PC-3 (cell line): Measurements from ENCODE around the gene PLVAP. TPM values are rescaled to one million over a fixed set of nuclear protein-coding genes. Genes with fewer than 3 reads are reported as not detected.

ENCODE experiments used
- ATAC-seq: fragments of 200-7000 bp; cut with Tn5 transposase; 2 replicates; pipeline ENCODE4 v1.9.1; 2020; ENCODE audit warnings: mild to moderate bottlenecking, moderate library complexity
- BruUV-seq: library from RNA; stranded (reverse); fragments of 400-500 nt; replicated peaks from 2 replicates; lab custom pipeline; 2021; lab: Mats Ljungman, UMichigan
- CTCF ChIA-PET: fragments of 300-600 bp; sonication (Branson Sonifier 250); formaldehyde crosslinking; loops from one replicate; lab custom pipeline; 2022; ENCODE audit warnings: antibody characterized with exemption; lab: Charles Lee
- POLR2A ChIA-PET: fragments of 300-600 bp; sonication (Branson Sonifier 250); formaldehyde crosslinking; loops from one replicate; lab custom pipeline; 2022; ENCODE audit warnings: antibody characterized with exemption; ENCODE audit not compliant: unreplicated experiment; lab: Charles Lee
- DNase-seq: peaks from one replicate; pipeline ENCODE4 v3.0.0-alpha.2; 2015
- H2AFZ ChIP-seq: fragments of 300-600 bp; sonication (generic); 2 replicates; pipeline ENCODE4 v1.6.0; 2016; ENCODE audit warnings: antibody characterized with exemption, low read length
- H3F3A ChIP-seq: fragments of 300-600 bp; sonication (generic); one replicate; pipeline ENCODE4 v1.6.0; 2017; ENCODE audit warnings: antibody characterized with exemption, low read length, control low read depth, mild to moderate bottlenecking; ENCODE audit not compliant: unreplicated experiment
- H3K27ac ChIP-seq: fragments of 300-600 bp; sonication (generic); 2 replicates; pipeline ENCODE4 v1.5.1; 2016; ENCODE audit warnings: mild to moderate bottlenecking, low read length
- H3K27me3 ChIP-seq: fragments of 300-600 bp; sonication (generic); 2 replicates; pipeline ENCODE4 v1.6.1; 2016; ENCODE audit warnings: low read length, mixed read lengths
- H3K36me3 ChIP-seq: fragments of 300-600 bp; sonication (generic); 2 replicates; pipeline ENCODE4 v1.6.1; 2016; ENCODE audit warnings: low read depth, mixed run types, low read length, mixed read lengths
- H3K4me1 ChIP-seq: fragments of 300-600 bp; sonication (generic); 2 replicates; pipeline ENCODE4 v1.5.1; 2016; ENCODE audit warnings: low read length; ENCODE audit not compliant: insufficient read depth
- H3K4me2 ChIP-seq: fragments of 300-600 bp; sonication (generic); 2 replicates; pipeline ENCODE4 v1.6.0; 2016; ENCODE audit warnings: low read length
- H3K4me3 ChIP-seq: fragments of 300-600 bp; sonication (generic); 2 replicates; pipeline ENCODE4 v1.5.1; 2016; ENCODE audit warnings: mild to moderate bottlenecking, low read length, mixed read lengths
- H3K79me2 ChIP-seq: fragments of 300-600 bp; sonication (generic); 2 replicates; pipeline ENCODE4 v1.6.1; 2017; ENCODE audit warnings: low read length, mixed read lengths
- H3K9ac ChIP-seq: fragments of 300-600 bp; sonication (generic); 2 replicates; pipeline ENCODE4 v1.6.0; 2016; ENCODE audit warnings: mild to moderate bottlenecking, low read length
- H3K9me2 ChIP-seq: fragments of 300-600 bp; sonication (generic); replicated peaks from 2 replicates; pipeline ENCODE4 v1.6.1; 2016; ENCODE audit warnings: mixed run types, low read length, mixed read lengths
- H3K9me3 ChIP-seq: fragments of 300-600 bp; sonication (generic); 2 replicates; pipeline ENCODE4 v1.6.1; 2016; ENCODE audit warnings: low read length, mixed read lengths
- H4K20me1 ChIP-seq: fragments of 300-600 bp; sonication (generic); 2 replicates; pipeline ENCODE4 v1.6.1; 2016; ENCODE audit warnings: low read length, mixed read lengths
- EZH2 ChIP-seq: fragments of 300-600 bp; sonication (generic); IDR thresholded peaks from one replicate; pipeline ENCODE4 v1.6.1; 2017; ENCODE audit warnings: antibody characterized with exemption, mild to moderate bottlenecking, low read length; ENCODE audit not compliant: unreplicated experiment
- EZH2phosphoT487 ChIP-seq: fragments of 300-600 bp; sonication (generic); IDR thresholded peaks from 2 replicates; pipeline ENCODE4 v1.6.1; 2018; ENCODE audit warnings: mild to moderate bottlenecking, antibody characterized with exemption, low read length, borderline replicate concordance
- intact Hi-C: fragments of 100-400 bp; cut with micrococcal nuclease; formaldehyde crosslinking; loops from 2 replicates; pipeline ENCODE4 v1.9.0; 2023
- total RNA-seq: library from RNA; depleted of rRNA; stranded (reverse); fragments of >200 nt; gene quantifications from 2 replicates; pipeline ENCODE4 v1.2.3, GENCODE V29; 2014; rRNA removed
- TF ChIP-seq, protein P1 (sequence below): fragments of 300-600 bp; sonication (generic); conservative IDR thresholded peaks from 2 replicates; pipeline ENCODE4 v1.5.1; 2017; ENCODE audit warnings: antibody characterized with exemption, low read depth, mild to moderate bottlenecking, low read length

PLVAP gene
- total RNA-seq, 1 experiment from 2014 or later = not detected

DNA sequence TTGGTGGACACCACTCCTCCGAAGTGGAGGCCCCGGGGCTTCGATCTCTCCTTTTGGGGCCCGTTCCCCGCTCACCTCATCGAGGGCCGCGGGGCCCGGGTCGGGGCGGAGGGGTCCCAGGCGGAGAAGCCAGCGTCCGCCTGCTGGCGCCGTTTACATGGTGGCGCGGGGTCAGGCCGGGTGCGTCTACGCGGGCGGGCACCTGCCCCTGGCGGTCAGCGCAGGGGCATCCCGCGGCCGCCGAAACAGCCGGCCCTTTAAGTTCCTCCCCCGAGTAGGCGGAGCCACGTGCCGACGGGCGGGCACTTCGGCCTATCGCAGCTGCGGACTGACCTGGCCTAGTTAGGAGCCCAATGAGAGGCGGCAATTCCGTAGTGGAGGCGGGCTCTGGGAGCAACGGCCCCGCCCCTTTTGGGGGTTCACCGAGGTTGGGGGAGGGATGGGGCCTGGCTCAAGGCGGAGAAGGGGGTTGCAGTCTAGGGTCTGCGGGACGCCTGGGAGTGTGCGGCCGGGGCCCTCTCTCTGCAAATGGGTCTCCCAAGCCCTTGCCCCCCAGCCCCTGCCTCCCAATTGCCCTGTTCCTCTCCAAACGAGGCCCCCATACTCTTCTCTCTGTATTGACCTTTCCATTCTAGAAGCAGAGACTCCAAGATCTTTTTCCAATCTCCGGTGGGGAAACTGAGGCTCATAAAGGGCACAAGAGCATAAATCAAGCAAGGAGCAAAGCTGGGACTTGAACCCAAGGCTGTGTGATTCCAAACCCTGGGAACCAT, 73.8 kb downstream of the PLVAP start, which contains the start of gene ABHD8:
ABHD8 (minus strand) TSS at position 259 of the 773 bp plus-strand sequence. CDS start 1,809 bp downstream, outside the sequence.
- Histone ChIP-seq H3K9me2 (no peaks in the 10 kb centered on the region), H3K36me3 (no peaks in the 10 kb centered on the region), H3K4me1 (peaks cover 22% of the 10 kb centered on the region), H2AFZ (peak within 1 kb of the TSS; percentile 87), H3K4me3 (peak within 1 kb of the TSS; percentile 80), H3K4me2 (peak within 1 kb of the TSS; percentile 95), H3F3A (no peaks in the 10 kb centered on the region), H3K27ac (no peak within 1 kb of the TSS), H3K9ac (peak within 1 kb of the TSS; percentile 69), H4K20me1 (no peaks in the 10 kb centered on the region), H3K9me3 (no peaks in the 10 kb centered on the region), H3K79me2 (peaks cover 38% of the 10 kb centered on the region), H3K27me3 (no peaks in the 10 kb centered on the region)
- DNase-seq (peak; percentile 97), ATAC-seq (peak; percentile 80)
- CTCF ChIA-PET = no interaction called here
- no peak for TF ChIP-seq EZH2
- TF ChIP-seq, protein P1, sequence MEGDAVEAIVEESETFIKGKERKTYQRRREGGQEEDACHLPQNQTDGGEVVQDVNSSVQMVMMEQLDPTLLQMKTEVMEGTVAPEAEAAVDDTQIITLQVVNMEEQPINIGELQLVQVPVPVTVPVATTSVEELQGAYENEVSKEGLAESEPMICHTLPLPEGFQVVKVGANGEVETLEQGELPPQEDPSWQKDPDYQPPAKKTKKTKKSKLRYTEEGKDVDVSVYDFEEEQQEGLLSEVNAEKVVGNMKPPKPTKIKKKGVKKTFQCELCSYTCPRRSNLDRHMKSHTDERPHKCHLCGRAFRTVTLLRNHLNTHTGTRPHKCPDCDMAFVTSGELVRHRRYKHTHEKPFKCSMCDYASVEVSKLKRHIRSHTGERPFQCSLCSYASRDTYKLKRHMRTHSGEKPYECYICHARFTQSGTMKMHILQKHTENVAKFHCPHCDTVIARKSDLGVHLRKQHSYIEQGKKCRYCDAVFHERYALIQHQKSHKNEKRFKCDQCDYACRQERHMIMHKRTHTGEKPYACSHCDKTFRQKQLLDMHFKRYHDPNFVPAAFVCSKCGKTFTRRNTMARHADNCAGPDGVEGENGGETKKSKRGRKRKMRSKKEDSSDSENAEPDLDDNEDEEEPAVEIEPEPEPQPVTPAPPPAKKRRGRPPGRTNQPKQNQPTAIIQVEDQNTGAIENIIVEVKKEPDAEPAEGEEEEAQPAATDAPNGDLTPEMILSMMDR = peak; percentile 47; the same call in 1 of the 2 replicates
- no peak for TF ChIP-seq EZH2phosphoT487
- intact Hi-C loops = no loop called here
- BruUV-seq = no TSS peak
- POLR2A ChIA-PET = no interaction called here

DNA sequence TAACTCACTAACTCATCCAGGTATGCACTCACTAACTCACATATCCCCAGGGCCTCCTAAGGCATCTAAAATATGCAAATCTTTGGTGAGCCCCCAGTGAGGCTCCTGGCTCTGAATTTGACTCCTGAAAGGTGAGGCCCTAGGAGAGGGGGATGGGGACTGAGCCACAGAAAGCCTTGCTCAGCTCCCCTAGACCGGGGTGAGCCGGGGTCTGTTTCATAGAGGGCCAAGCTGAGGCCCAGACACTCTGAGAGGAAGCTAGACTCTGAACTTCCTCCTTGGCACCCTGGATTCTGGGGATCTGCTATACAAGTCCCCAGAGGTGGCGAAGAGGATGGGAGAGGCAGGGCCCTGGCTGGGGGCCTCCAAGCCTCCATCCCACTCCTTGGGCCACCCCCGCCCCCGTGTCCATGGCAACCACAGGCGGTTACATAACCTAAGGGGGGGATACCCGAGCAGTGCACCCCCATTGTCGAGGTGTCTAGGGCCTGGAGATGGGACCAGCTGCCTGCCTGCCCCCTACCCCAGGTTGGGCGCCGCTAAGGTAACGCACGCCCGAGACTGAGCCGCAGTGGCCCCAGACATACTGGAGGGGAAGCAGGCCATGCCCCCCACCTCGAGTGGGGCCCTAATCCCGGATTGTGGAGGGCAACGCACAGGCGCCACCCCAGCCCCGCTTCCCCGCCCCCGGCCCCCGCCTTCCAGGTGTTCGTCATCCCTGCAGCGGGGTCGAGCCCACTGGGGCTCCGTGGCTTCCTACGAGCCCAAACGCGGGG, 74.6 kb downstream of the PLVAP start:
- POLR2A ChIA-PET = no interaction called here
- TF ChIP-seq, protein P1 = no peak
- TF ChIP-seq EZH2 (no peak), EZH2phosphoT487 (no peak)
- no peak for ATAC-seq
- Histone ChIP-seq H3K9ac (peak overlapping the region; percentile 69), H3F3A (no peaks in the 10 kb centered on the region), H2AFZ (peak overlapping the region; percentile 87), H3K9me3 (no peaks in the 10 kb centered on the region), H3K9me2 (no peaks in the 10 kb centered on the region), H3K27ac (no peak overlapping the region), H3K4me1 (peaks cover 22% of the 10 kb centered on the region), H3K36me3 (no peaks in the 10 kb centered on the region), H3K79me2 (peaks cover 32% of the 10 kb centered on the region), H3K4me3 (peak overlapping the region; percentile 80), H3K4me2 (peak overlapping the region; percentile 95), H4K20me1 (no peaks in the 10 kb centered on the region), H3K27me3 (no peaks in the 10 kb centered on the region)
- peak; percentile 45 for DNase-seq
- CTCF ChIA-PET = no interaction called here
- BruUV-seq = TSS peak; percentile 48
- intact Hi-C loops = no loop called here

Other genes starting within 250 kb of the PLVAP start
- gene USE1, start 162.0 kb downstream of the PLVAP start, total RNA-seq = 32.5 and 41.5 TPM in 2 replicates
- gene OCEL1, start 151.1 kb downstream of the PLVAP start, total RNA-seq = 5.6 and 9.4 TPM in 2 replicates
- gene NR2F6, start 131.4 kb downstream of the PLVAP start, total RNA-seq = 134 and 159 TPM in 2 replicates
- gene USHBP1, start 112.6 kb downstream of the PLVAP start, total RNA-seq = not detected in 2 replicates
- 196 and 214 TPM in 2 replicates for gene BABAM1, start 109.9 kb downstream of the PLVAP start, total RNA-seq
- gene ANKLE1, start 95.4 kb downstream of the PLVAP start, total RNA-seq = 2.2 and 3.1 TPM in 2 replicates
- gene ABHD8, start 73.9 kb downstream of the PLVAP start, total RNA-seq = 42.4 and 53.8 TPM in 2 replicates
- gene MRPL34, start 71.5 kb downstream of the PLVAP start, total RNA-seq = 191 and 206 TPM in 2 replicates
- 85.0 and 87.9 TPM in 2 replicates for gene DDA1, start 67.8 kb downstream of the PLVAP start, total RNA-seq
- gene ANO8, start 42.5 kb downstream of the PLVAP start, total RNA-seq = 12.1 and 15.4 TPM in 2 replicates
- gene GTPBP3, start 39.8 kb downstream of the PLVAP start, total RNA-seq = 86.0 and 109 TPM in 2 replicates
- not detected in 2 replicates for gene CCDC194, start 16.9 kb upstream of the PLVAP start, total RNA-seq
- 0.84 and 1.3 TPM in 2 replicates for gene BST2, start 28.3 kb upstream of the PLVAP start, total RNA-seq
- 82.5 and 103 TPM in 2 replicates for gene MVB12A, start 42.7 kb upstream of the PLVAP start, total RNA-seq
- 1.7 and 3.0 TPM in 2 replicates for gene TMEM221, start 71.3 kb upstream of the PLVAP start, total RNA-seq
- not detected in 2 replicates for gene NXNL1, start 83.6 kb upstream of the PLVAP start, total RNA-seq
- gene SLC27A1, start 93.2 kb upstream of the PLVAP start, total RNA-seq = 8.9 and 9.7 TPM in 2 replicates
- gene PGLS, start 134.3 kb upstream of the PLVAP start, total RNA-seq = 130 and 146 TPM in 2 replicates
- 80.7 and 98.8 TPM in 2 replicates for gene COLGALT1, start 178.3 kb upstream of the PLVAP start, total RNA-seq